Duodenal mucosa (tissue), 2 donors: ENCODE data around the gene PFKL.
A peak's percentile ranks its signal among the peaks of the same experiment; 100 is the strongest.

Source experiments
- H3K27ac ChIP-seq: one replicate; pipeline ENCODE4 v1.7.0; 2013; ENCODE audit warnings: low read depth, low read length
- H3K27me3 ChIP-seq, 2 donors: one replicate each; pipeline ENCODE4 v1.7.0; 2013; ENCODE audit warnings: low read length in 2 of 2, control low read depth in 1 of 2; ENCODE audit not compliant: insufficient read depth in 2 of 2, control insufficient read depth in 1 of 2
- H3K36me3 ChIP-seq, 2 donors: one replicate each; pipeline ENCODE4 v1.7.0; 2013; ENCODE audit warnings: low read length in 2 of 2, control low read depth in 1 of 2; ENCODE audit not compliant: insufficient read depth in 2 of 2, control insufficient read depth in 1 of 2
- H3K4me1 ChIP-seq, 2 donors: one replicate each; pipeline ENCODE4 v1.7.0; 2013; ENCODE audit warnings: low read length in 2 of 2, control low read depth in 1 of 2; ENCODE audit not compliant: insufficient read depth in 2 of 2, control insufficient read depth in 1 of 2
- H3K4me3 ChIP-seq, 2 donors: one replicate each; pipeline ENCODE4 v1.7.0; 2013; ENCODE audit warnings: low read length in 2 of 2, low read depth in 1 of 2
- H3K9ac ChIP-seq, 2 donors: one replicate each; pipeline ENCODE4 v1.7.0; 2013; ENCODE audit warnings: low read length in 2 of 2, low read depth in 1 of 2
- H3K9me3 ChIP-seq, 2 donors: one replicate each; pipeline ENCODE4 v1.7.0; 2013; ENCODE audit warnings: low read length in 2 of 2, control low read depth in 1 of 2; ENCODE audit not compliant: control insufficient read depth in 1 of 2

PFKL gene

DNA sequence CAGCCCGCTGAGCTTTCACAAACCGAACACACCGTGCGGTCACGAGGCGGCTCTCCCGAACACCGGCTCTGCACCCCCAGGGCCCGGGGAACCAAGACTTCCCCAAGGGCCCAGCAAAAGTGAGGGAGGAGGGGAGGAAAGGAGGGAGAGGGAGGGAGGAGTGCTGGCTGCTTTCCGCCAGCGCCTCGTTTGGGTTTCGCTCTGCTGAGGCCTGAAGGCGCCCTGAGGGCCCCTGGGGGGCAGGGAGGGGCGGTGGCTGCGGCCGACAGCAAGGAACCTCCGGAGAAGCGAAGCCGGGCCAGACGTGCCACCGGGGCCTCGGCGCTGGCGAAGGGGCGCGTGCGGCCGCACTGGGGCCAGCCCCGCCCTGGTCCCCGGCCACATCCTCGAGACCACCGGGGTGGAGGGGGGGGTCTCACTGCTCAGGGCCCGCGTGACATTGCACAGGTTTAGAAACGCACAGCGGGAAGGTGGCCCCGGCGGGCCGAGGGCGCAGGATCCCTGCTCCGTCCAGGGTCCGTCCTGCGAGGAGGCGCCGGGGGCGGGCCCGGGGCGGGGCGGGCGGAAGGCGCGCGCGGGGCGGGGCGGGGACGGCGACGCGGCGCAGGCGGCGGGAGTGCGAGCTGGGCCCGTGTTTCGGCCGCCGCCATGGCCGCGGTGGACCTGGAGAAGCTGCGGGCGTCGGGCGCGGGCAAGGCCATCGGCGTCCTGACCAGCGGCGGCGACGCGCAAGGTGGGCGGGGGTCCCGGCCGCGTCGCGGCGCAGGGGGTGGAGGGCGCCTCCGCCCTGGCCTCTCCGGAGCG, at the start of gene PFKL:
PFKL (plus strand) TSS at position 596 of the 804 bp plus-strand sequence; CDS start at position 649, 53 bp downstream.
- peak within 1 kb of the TSS; percentile 77 to 81 for H3K9ac ChIP-seq
- H3K9me3 ChIP-seq = no peaks in the 10 kb centered on the region
- peak within 1 kb of the TSS; percentile 82 for H3K27ac ChIP-seq
- peak within 1 kb of the TSS; percentile 87 to 93 for H3K4me3 ChIP-seq
- H3K27me3 ChIP-seq = no peaks in the 10 kb centered on the region
- H3K4me1 ChIP-seq = peaks cover 44 to 58% of the 10 kb centered on the region in 2 donors
- H3K36me3 ChIP-seq = no peaks in the 10 kb centered on the region

GRCh38 chr21:44253832-44254710, 45.8 kb upstream of the PFKL start:
- H3K27me3 ChIP-seq = no peaks in the 10 kb centered on the region
- H3K9ac ChIP-seq = no peak overlapping the region
- no peak overlapping the region for H3K27ac ChIP-seq
- H3K36me3 ChIP-seq = no peaks in the 10 kb centered on the region
- H3K9me3 ChIP-seq = no peaks in the 10 kb centered on the region
- H3K4me3 ChIP-seq = no peak overlapping the region
- no peaks in the 10 kb centered on the region for H3K4me1 ChIP-seq

- no peaks in the 10 kb centered on the region for H3K36me3 ChIP-seq
- no peak overlapping the region for H3K4me3 ChIP-seq
- no peaks in the 10 kb centered on the region for H3K9me3 ChIP-seq
- H3K4me1 ChIP-seq = no peaks in the 10 kb centered on the region
- H3K27me3 ChIP-seq = no peaks in the 10 kb centered on the region
- no peak overlapping the region for H3K9ac ChIP-seq
- no peak overlapping the region for H3K27ac ChIP-seq
These were observed 44.3 kb upstream of the PFKL start for GRCh38 chr21:44255511-44255981.

GRCh38 chr21:44258056-44258725, 41.7 kb upstream of the PFKL start:
- Histone ChIP-seq H3K27ac (no peak overlapping the region), H3K36me3 (no peaks in the 10 kb centered on the region), H3K9ac (no peak overlapping the region), H3K9me3 (no peaks in the 10 kb centered on the region), H3K4me3 (no peak overlapping the region), H3K4me1 (no peaks in the 10 kb centered on the region), H3K27me3 (no peaks in the 10 kb centered on the region)

DNA sequence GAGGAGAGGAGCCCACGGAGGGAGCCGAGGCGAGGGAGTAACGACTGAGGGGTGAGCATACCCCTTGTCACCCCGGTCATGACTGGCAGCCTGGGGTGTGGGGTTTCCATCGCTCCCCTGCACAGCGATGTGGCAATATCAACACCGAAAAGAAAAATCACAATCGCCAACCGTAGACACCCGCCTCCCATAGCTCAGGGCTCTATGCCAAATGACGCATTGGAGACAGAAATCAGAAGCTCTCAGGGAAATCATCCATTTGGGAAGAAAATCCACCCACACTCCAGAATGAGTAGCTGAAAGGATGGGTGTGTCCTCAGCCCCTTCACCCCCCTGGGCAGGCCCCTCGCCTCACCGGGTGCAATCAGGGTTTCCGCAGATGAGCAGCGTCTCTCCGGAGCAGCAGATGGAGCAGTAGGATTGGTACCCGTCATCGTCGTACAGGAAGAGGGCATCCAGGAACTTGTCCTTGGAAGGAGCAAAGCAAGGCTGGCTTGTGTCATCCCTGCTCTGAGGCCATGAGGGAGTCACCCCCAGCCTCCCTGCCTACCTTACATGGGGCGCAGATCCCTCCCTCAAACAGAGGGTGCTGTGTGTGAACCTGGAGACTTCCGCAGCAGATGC, 40.7 kb upstream of the PFKL start:
- H3K4me3 ChIP-seq = no peak overlapping the region
- no peaks in the 10 kb centered on the region for H3K4me1 ChIP-seq
- no peak overlapping the region for H3K27ac ChIP-seq
- no peak overlapping the region for H3K9ac ChIP-seq
- no peaks in the 10 kb centered on the region for H3K9me3 ChIP-seq
- H3K36me3 ChIP-seq = no peaks in the 10 kb centered on the region
- no peaks in the 10 kb centered on the region for H3K27me3 ChIP-seq

- no peaks in the 10 kb centered on the region for H3K4me1 ChIP-seq
- H3K9me3 ChIP-seq = no peaks in the 10 kb centered on the region
- no peaks in the 10 kb centered on the region for H3K36me3 ChIP-seq
- H3K9ac ChIP-seq = no peak overlapping the region
- H3K27ac ChIP-seq = no peak overlapping the region
- no peak overlapping the region for H3K4me3 ChIP-seq
- no peaks in the 10 kb centered on the region for H3K27me3 ChIP-seq
These were observed 39.8 kb upstream of the PFKL start for GRCh38 chr21:44260066-44260465.

GRCh38 chr21:44260791-44261631, 38.8 kb upstream of the PFKL start:
- Histone ChIP-seq H3K36me3 (no peaks in the 10 kb centered on the region), H3K27me3 (no peaks in the 10 kb centered on the region), H3K27ac (no peak overlapping the region), H3K9ac (no peak overlapping the region), H3K4me3 (no peak overlapping the region), H3K4me1 (no peaks in the 10 kb centered on the region), H3K9me3 (no peaks in the 10 kb centered on the region)

DNA sequence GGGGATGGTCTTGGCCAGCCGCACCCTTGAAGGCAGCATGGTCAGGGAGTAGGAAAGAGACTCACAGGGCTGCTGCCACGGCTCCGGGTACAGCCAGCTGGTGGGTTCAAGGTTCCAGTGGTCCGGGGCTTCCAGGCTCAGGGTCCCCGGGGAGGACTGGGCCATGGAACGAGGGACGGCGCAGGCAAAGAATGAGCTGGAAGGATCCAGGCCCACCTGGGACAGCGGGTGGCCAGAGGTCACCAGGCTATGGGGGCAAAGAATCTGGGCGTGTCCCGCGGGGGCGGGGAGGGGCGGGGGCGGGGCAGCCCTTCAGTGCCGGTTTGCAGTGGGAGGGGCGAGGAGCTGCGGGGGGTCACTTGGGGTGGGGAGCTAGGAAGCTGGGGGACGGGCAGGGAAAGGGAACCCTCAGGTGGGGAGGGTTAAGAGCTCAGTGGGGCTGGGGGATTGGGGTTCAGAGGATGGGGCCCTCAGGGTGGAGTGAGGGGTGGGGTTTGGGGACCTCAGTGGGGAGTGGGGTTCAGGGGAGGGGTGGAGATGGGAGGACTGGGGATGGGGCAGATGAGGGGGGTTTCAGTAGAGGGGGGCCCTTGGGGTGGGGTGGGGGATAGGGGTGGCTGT, 38.1 kb upstream of the PFKL start, which contains the start of gene DNMT3L:
DNMT3L (minus strand) TSS at position 223 of the 621 bp plus-strand sequence. CDS start 638 bp downstream, outside the sequence.
- Histone ChIP-seq H3K9me3 (no peaks in the 10 kb centered on the region), H3K27ac (no peak within 1 kb of the TSS), H3K4me3 (no peak within 1 kb of the TSS), H3K27me3 (no peaks in the 10 kb centered on the region), H3K9ac (no peak within 1 kb of the TSS), H3K36me3 (no peaks in the 10 kb centered on the region), H3K4me1 (no peaks in the 10 kb centered on the region)
